ENCODE data around the gene ALDH3B1. TPM values are rescaled to one million over a fixed set of nuclear protein-coding genes. Genes with fewer than 3 reads are reported as not detected.

Gene ALDH3B1
- total RNA-seq, 1 experiment from 2014 or later: not detected

DNA sequence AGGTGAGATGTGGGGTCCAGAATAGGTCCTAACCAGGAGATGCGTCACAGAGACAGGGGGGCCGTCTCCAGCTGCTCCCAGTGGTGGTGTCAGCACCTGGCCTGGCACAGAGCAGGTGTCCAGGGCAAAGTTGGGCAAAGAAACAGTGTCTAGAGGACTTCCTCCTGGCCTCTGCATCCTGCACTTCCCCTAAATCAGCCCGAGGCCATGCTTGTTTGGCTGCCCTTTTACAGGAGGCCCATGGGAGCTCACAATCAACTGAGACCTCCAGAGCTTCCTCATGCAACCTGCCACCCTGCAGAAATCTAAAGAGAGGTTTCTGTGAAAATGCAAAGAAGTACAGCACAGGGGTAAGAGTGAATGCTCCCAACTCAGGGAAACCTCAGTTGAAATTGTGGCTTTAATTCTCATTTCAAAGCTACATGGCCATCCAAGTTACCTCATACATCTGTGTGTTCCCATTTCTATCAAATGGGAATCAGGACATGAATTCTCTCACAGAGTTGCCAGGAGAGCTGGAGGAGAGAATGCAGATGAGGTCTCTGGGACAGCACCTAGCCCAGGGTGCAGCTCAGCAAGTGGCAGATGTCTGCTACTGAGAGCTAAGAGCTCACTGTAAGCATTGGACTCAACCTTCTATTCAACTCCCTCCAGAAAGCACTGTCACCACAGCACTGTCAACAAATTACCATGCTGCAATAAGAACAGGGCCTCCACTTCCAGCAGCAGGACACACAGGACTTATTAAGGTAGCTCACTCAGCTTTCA lies 61.3 kb downstream of the ALDH3B1 start:
- no peaks in the 10 kb centered on the region for H4K20me1 ChIP-seq (ENCODE audit: insufficient read depth, low read depth, low read length)
- peaks cover 27% of the 10 kb centered on the region for H3K36me3 ChIP-seq (ENCODE audit: insufficient read depth, low read length)
- no peaks in the 10 kb centered on the region for H3K9me2 ChIP-seq (replicated peaks; ENCODE audit: insufficient read depth, low read length)
- peak; percentile 61 for DNase-seq
- peak overlapping the region; percentile 43 for H3K4me2 ChIP-seq (ENCODE audit: low read depth, low read length, poor library complexity, severe bottlenecking)
- no peak overlapping the region; the same call in 1 of the 2 replicates for H3K4me3 ChIP-seq (ENCODE audit: low read length)
- no peak overlapping the region for H2AFZ ChIP-seq (ENCODE audit: low read length)
- peaks cover 20% of the 10 kb centered on the region for H3K4me1 ChIP-seq (ENCODE audit: low read length)
- H3K9ac ChIP-seq (ENCODE audit: low read length): peak overlapping the region; percentile 54
- H3K79me2 ChIP-seq (ENCODE audit: low read length): peaks cover 20% of the 10 kb centered on the region
- peak overlapping the region; percentile 93 for H3K27ac ChIP-seq (ENCODE audit: low read length)
- H3K9me3 ChIP-seq (ENCODE audit: low read length): no peaks in the 10 kb centered on the region
- no peaks in the 10 kb centered on the region for H3K27me3 ChIP-seq (ENCODE audit: low read length)

- Histone ChIP-seq H3K27me3 (ENCODE audit: low read length) (no peaks in the 10 kb centered on the region), H3K9me2 (replicated peaks; ENCODE audit: insufficient read depth, low read length) (no peaks in the 10 kb centered on the region), H4K20me1 (ENCODE audit: insufficient read depth, low read depth, low read length) (0 out of 2 replicates have a peak, but pooled peaks cover 4% of the 10 kb centered on the region), H3K27ac (ENCODE audit: low read length) (no peak overlapping the region), H3K4me1 (ENCODE audit: low read length) (peaks cover 32% of the 10 kb centered on the region), H3K79me2 (ENCODE audit: low read length) (peaks cover 36% of the 10 kb centered on the region), H3K4me2 (ENCODE audit: low read depth, low read length, poor library complexity, severe bottlenecking) (no peak overlapping the region), H3K9ac (ENCODE audit: low read length) (no peak overlapping the region), H3K4me3 (ENCODE audit: low read length) (no peak overlapping the region), H3K36me3 (ENCODE audit: insufficient read depth, low read length) (peaks cover 9% of the 10 kb centered on the region), H2AFZ (ENCODE audit: low read length) (no peak overlapping the region), H3K9me3 (ENCODE audit: low read length) (no peaks in the 10 kb centered on the region)
- DNase-seq: no peak
Measured at GRCh38 chr11:68074584-68075352, 64.6 kb downstream of the ALDH3B1 start.

DNA sequence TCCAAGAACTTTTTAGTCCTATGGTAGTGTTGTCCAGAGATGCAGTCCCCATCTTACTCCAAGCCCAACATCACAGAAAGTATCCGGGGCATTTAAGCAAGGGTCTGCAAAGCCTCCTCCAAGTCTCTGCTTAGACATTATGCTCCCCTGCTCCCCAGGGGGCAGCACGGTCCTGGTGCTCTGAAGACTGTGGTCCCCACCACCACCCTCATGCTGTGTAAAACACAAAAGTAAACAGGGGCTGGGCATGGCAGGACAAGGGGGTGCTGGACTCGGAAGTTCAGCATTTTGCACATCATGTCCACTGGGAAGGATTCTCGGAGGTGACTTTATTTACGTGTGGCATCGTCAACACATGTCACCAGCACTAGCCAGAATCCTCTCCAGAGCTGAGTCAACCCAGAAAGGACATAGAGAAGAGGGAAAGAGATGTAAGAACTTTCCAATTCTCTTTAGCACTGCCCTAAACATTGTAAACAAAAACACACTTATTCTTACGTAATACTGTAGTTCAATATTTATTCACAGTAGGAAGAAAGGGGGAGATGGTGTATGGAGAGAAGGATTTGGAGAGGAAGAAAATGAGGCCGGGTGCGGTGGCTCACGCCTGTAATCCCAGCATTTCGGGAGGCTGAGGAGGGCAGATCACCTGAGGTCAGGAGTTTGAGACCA lies 66.4 kb downstream of the ALDH3B1 start:
- Histone ChIP-seq H3K4me3 (ENCODE audit: low read length) (no peak overlapping the region), H4K20me1 (ENCODE audit: insufficient read depth, low read depth, low read length) (0 out of 2 replicates have a peak, but pooled peaks cover 4% of the 10 kb centered on the region), H3K9me2 (replicated peaks; ENCODE audit: insufficient read depth, low read length) (no peaks in the 10 kb centered on the region), H3K36me3 (ENCODE audit: insufficient read depth, low read length) (peaks cover 12% of the 10 kb centered on the region), H3K27ac (ENCODE audit: low read length) (no peak overlapping the region), H3K4me2 (ENCODE audit: low read depth, low read length, poor library complexity, severe bottlenecking) (no peak overlapping the region), H2AFZ (ENCODE audit: low read length) (no peak overlapping the region), H3K9me3 (ENCODE audit: low read length) (no peaks in the 10 kb centered on the region), H3K79me2 (ENCODE audit: low read length) (peaks cover 52% of the 10 kb centered on the region), H3K9ac (ENCODE audit: low read length) (no peak overlapping the region), H3K27me3 (ENCODE audit: low read length) (no peaks in the 10 kb centered on the region), H3K4me1 (ENCODE audit: low read length) (peaks cover 24% of the 10 kb centered on the region)
- DNase-seq: no peak

- Histone ChIP-seq H4K20me1 (ENCODE audit: insufficient read depth, low read depth, low read length) (0 out of 2 replicates have a peak, but pooled peaks cover 4% of the 10 kb centered on the region), H3K9me3 (ENCODE audit: low read length) (no peaks in the 10 kb centered on the region)
Measured at GRCh38 chr11:68077617-68078582, 67.8 kb downstream of the ALDH3B1 start.

More at GRCh38 chr11:68077617-68078582, 67.8 kb downstream of the ALDH3B1 start:
- no peak overlapping the region for H3K9ac ChIP-seq (ENCODE audit: low read length)
- peaks cover 15% of the 10 kb centered on the region for H3K36me3 ChIP-seq (ENCODE audit: insufficient read depth, low read length)
- no peak for DNase-seq
- H3K79me2 ChIP-seq (ENCODE audit: low read length): peaks cover 64% of the 10 kb centered on the region
- H2AFZ ChIP-seq (ENCODE audit: low read length): no peak overlapping the region
- no peak overlapping the region for H3K4me3 ChIP-seq (ENCODE audit: low read length)
- H3K4me1 ChIP-seq (ENCODE audit: low read length): peaks cover 12% of the 10 kb centered on the region
- no peaks in the 10 kb centered on the region for H3K9me2 ChIP-seq (replicated peaks; ENCODE audit: insufficient read depth, low read length)
- no peaks in the 10 kb centered on the region for H3K27me3 ChIP-seq (ENCODE audit: low read length)
- H3K27ac ChIP-seq (ENCODE audit: low read length): peak overlapping the region; percentile 48
- H3K4me2 ChIP-seq (ENCODE audit: low read depth, low read length, poor library complexity, severe bottlenecking): no peak overlapping the region

Small RNAs within 50 kb of the gene (small RNA-seq; reads per million reads assigned to genes)
- not detected for gene MIR6753

Other genes with a start within 250 kb of the ALDH3B1 start
- gene UNC93B1, start 6.2 kb upstream of the ALDH3B1 start, total RNA-seq (2014; rRNA removed; shearing (Covaris generic); ENCODE audit: low replicate concordance): 71.1 and 112 TPM in 2 replicates
- gene NDUFS8, start 20.4 kb downstream of the ALDH3B1 start, total RNA-seq (2014; rRNA removed; shearing (Covaris generic); ENCODE audit: low replicate concordance): 159 and 231 TPM in 2 replicates
- gene TCIRG1, start 28.7 kb downstream of the ALDH3B1 start, total RNA-seq (2014; rRNA removed; shearing (Covaris generic); ENCODE audit: low replicate concordance): 47.7 and 82.3 TPM in 2 replicates
- 35.8 and 51.3 TPM in 2 replicates for gene CHKA, start 111.1 kb downstream of the ALDH3B1 start, total RNA-seq (2014; rRNA removed; shearing (Covaris generic); ENCODE audit: low replicate concordance)
- 20.9 and 21.2 TPM in 2 replicates for gene KMT5B, start 203.0 kb downstream of the ALDH3B1 start, total RNA-seq (2014; rRNA removed; shearing (Covaris generic); ENCODE audit: low replicate concordance)

Measured in Karpas-422 (cell line).